ENCODE results near the gene UGGT1.

DNA sequence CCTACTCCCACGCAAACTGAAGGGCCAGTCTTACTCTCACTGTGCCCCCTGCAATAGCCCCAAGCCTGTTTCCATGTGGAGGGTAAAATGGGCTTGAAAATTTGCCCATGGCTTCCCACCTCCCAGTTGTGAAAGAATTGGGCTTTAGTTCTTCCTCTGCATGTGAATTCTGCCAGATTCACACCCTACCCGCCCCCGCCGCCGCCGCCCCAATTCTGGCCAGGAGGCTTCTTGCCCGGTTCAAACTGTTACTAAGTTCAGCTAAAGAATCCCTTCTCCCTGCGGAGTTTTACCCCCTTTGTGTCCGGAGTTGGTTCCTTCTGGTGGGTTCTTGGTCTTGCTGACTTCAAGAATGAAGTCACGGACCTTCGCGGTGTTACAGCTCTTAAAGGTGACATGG, 37.7 kb upstream of the UGGT1 start:
- TF ChIP-seq, protein P1, sequence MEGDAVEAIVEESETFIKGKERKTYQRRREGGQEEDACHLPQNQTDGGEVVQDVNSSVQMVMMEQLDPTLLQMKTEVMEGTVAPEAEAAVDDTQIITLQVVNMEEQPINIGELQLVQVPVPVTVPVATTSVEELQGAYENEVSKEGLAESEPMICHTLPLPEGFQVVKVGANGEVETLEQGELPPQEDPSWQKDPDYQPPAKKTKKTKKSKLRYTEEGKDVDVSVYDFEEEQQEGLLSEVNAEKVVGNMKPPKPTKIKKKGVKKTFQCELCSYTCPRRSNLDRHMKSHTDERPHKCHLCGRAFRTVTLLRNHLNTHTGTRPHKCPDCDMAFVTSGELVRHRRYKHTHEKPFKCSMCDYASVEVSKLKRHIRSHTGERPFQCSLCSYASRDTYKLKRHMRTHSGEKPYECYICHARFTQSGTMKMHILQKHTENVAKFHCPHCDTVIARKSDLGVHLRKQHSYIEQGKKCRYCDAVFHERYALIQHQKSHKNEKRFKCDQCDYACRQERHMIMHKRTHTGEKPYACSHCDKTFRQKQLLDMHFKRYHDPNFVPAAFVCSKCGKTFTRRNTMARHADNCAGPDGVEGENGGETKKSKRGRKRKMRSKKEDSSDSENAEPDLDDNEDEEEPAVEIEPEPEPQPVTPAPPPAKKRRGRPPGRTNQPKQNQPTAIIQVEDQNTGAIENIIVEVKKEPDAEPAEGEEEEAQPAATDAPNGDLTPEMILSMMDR (IDR thresholded peaks at IDR 0.05) = no peak
- TF ChIP-seq POLR2A (IDR thresholded peaks at IDR 0.05) = no peak
- TF ChIP-seq EP300 (IDR thresholded peaks at IDR 0.05) = no peak
